IMR-90 (cell line): ENCODE data around the gene SDC1. TPM values are rescaled to one million over a fixed set of nuclear protein-coding genes. Genes with fewer than 3 reads are reported as not detected.

Experiments
- ATAC-seq: fragments of 200-7000 bp; cut with Tn5 transposase; 2 replicates; pipeline ENCODE4 v1.9.1; 2020; ENCODE audit warnings: low read depth, mild to moderate bottlenecking, moderate library complexity
- BruUV-seq: library from RNA; stranded (reverse); fragments of 400-500 nt; replicated peaks from 2 replicates; lab custom pipeline; 2021; lab: Mats Ljungman, UMichigan
- CTCF ChIA-PET: fragments of 300-600 bp; formaldehyde crosslinking; extraction: SDS; loops from one replicate; lab custom pipeline; 2021; ENCODE audit warnings: antibody characterized with exemption; lab: Yijun Ruan, JAX
- POLR2A ChIA-PET: fragments of 300-600 bp; sonication (Branson Sonifier 250); formaldehyde crosslinking; loops from one replicate; lab custom pipeline; 2022; ENCODE audit warnings: antibody characterized with exemption; ENCODE audit not compliant: unreplicated experiment; lab: Charles Lee
- DNase-seq: peaks from one replicate; pipeline ENCODE4 v3.0.0; 2013
- H2AFZ ChIP-seq: replicated peaks from 2 replicates; pipeline ENCODE3; 2013; ENCODE audit warnings: low read length, mild to moderate bottlenecking; ENCODE audit not compliant: poor library complexity
- H2AK5ac ChIP-seq: 2 replicates; pipeline ENCODE4 v1.6.1; 2013; ENCODE audit warnings: low read depth, low read length, inconsistent platforms
- H2AK9ac ChIP-seq: replicated peaks from 2 replicates; pipeline ENCODE3; 2013; ENCODE audit warnings: mild to moderate bottlenecking, low read depth, low read length, moderate library complexity; ENCODE audit not compliant: poor library complexity
- H2BK120ac ChIP-seq: 2 replicates; pipeline ENCODE4 v1.6.1; 2013; ENCODE audit warnings: low read depth, low read length, inconsistent platforms
- H2BK15ac ChIP-seq: 3 replicates; pipeline ENCODE4 v1.6.1; 2013; ENCODE audit warnings: low read depth, low read length, inconsistent platforms
- H2BK20ac ChIP-seq: 2 replicates; pipeline ENCODE4 v1.6.1; 2013; ENCODE audit warnings: low read depth, mild to moderate bottlenecking, inconsistent platforms, low read length, moderate library complexity
- H2BK5ac ChIP-seq: 2 replicates; pipeline ENCODE4 v1.6.1; 2013; ENCODE audit warnings: mild to moderate bottlenecking, low read depth, low read length, inconsistent platforms; ENCODE audit not compliant: poor library complexity, severe bottlenecking
- H3K14ac ChIP-seq: replicated peaks from 2 replicates; pipeline ENCODE4 v1.6.1; 2013; ENCODE audit warnings: low read depth, low read length, inconsistent platforms
- H3K18ac ChIP-seq: 2 replicates; pipeline ENCODE4 v1.6.1; 2013; ENCODE audit warnings: low read depth, low read length, control low read depth
- H3K23ac ChIP-seq: 2 replicates; pipeline ENCODE4 v1.6.1; 2013; ENCODE audit warnings: low read depth, low read length, inconsistent platforms
- H3K27ac ChIP-seq: 2 replicates; pipeline ENCODE4 v1.5.1; 2013; ENCODE audit warnings: mild to moderate bottlenecking, control low read depth, low read length; ENCODE audit not compliant: insufficient read depth
- H3K27me3 ChIP-seq: 2 replicates; pipeline ENCODE4 v1.6.1; 2013; ENCODE audit warnings: low read length; ENCODE audit not compliant: control insufficient read depth, insufficient read depth
- H3K36me3 ChIP-seq: 2 replicates; pipeline ENCODE4 v1.6.1; 2013; ENCODE audit warnings: low read length, mixed read lengths; ENCODE audit not compliant: control insufficient read depth, insufficient read depth
- H3K4ac ChIP-seq: 2 replicates; pipeline ENCODE4 v1.6.1; 2013; ENCODE audit warnings: low read depth, low read length, inconsistent platforms
- H3K4me1 ChIP-seq: 2 replicates; pipeline ENCODE4 v1.6.1; 2013; ENCODE audit warnings: low read length, mixed read lengths; ENCODE audit not compliant: control insufficient read depth, insufficient read depth
- H3K4me2 ChIP-seq: 2 replicates; pipeline ENCODE4 v1.6.1; 2013; ENCODE audit warnings: low read depth, mild to moderate bottlenecking, control low read depth, low read length, moderate library complexity
- H3K4me3 ChIP-seq: 2 replicates; pipeline ENCODE4 v1.5.1; 2013; ENCODE audit warnings: low read depth, mild to moderate bottlenecking, control low read depth, low read length, moderate library complexity; ENCODE audit not compliant: insufficient read depth
- H3K56ac ChIP-seq: 2 replicates; pipeline ENCODE4 v1.6.1; 2013; ENCODE audit warnings: low read length, inconsistent platforms; ENCODE audit not compliant: insufficient read depth; ENCODE audit errors: extremely low read depth
- H3K79me1 ChIP-seq, 2 experiments: 2 replicates each; pipeline ENCODE4 v1.6.1; 2013; ENCODE audit warnings: low read length in 2 of 2, inconsistent platforms in 1 of 2, low read depth in 1 of 2
- H3K9ac ChIP-seq: 2 replicates; pipeline ENCODE4 v1.6.1; 2013; ENCODE audit warnings: low read depth, low read length, control low read depth
- H3K9me1 ChIP-seq: 2 replicates; pipeline ENCODE4 v1.6.1; 2013; ENCODE audit warnings: low read length, inconsistent platforms; ENCODE audit not compliant: insufficient read depth
- H3K9me3 ChIP-seq: 2 replicates; pipeline ENCODE4 v1.6.1; 2013; ENCODE audit warnings: low read length; ENCODE audit not compliant: control insufficient read depth, insufficient read depth
- H4K20me1 ChIP-seq: 2 replicates; pipeline ENCODE4 v1.6.1; 2013; ENCODE audit warnings: low read length, inconsistent platforms; ENCODE audit not compliant: insufficient read depth
- H4K5ac ChIP-seq: 2 replicates; pipeline ENCODE4 v1.6.1; 2013; ENCODE audit warnings: mild to moderate bottlenecking, low read depth, low read length, control low read depth
- H4K8ac ChIP-seq, 2 experiments: 2 replicates each; pipeline ENCODE4 v1.6.1; 2013; ENCODE audit warnings: low read depth in 2 of 2, low read length in 2 of 2, control low read depth in 1 of 2, inconsistent platforms in 1 of 2
- H4K91ac ChIP-seq: 2 replicates; pipeline ENCODE4 v1.6.1; 2013; ENCODE audit warnings: low read depth, low read length, inconsistent platforms; ENCODE audit not compliant: insufficient read depth
- WGBS, 2 experiments: methylation state at CpG; one replicate each; pipeline versions ENCODE4 v1.1.5 to v1.1.7; 2013; ENCODE audit warnings: missing lambda C conversion rate in 2 of 2; ENCODE audit not compliant: insufficient read length in 1 of 2; ENCODE audit errors: extremely low coverage in 2 of 2; 5-methylcytosine and 5-hydroxymethylcytosine counted together
- dilution Hi-C: fragments of 300-500 bp; cut with HindIII; formaldehyde crosslinking; loops from one replicate; pipeline ENCODE4 v1.14.3; 2018; ENCODE audit warnings: low sequenced_read_pairs; ENCODE audit not compliant: unreplicated experiment
- in situ Hi-C: fragments of 300-500 bp; cut with MboI; formaldehyde crosslinking; loops from 3 replicates; pipeline ENCODE4 v1.14.3; 2019; ENCODE audit warnings: low sequenced_read_pairs, inconsistent platforms, mixed read lengths
- intact Hi-C: fragments of 100-400 bp; cut with micrococcal nuclease; formaldehyde crosslinking; loops from 2 replicates; pipeline ENCODE4 v1.10.0; 2022
- polyA plus RNA-seq, 3 experiments: library from polyadenylated mRNA; depleted of rRNA; stranded (reverse); fragments of >200 nt; gene quantifications; 2 replicates each; pipeline ENCODE4 v1.2.3, GENCODE V29; 2012; ENCODE audit warnings: low replicate concordance in 1 of 3
- total RNA-seq: library from RNA; depleted of rRNA; stranded (reverse); fragments of >200 nt; gene quantifications from 2 replicates; pipeline ENCODE4 v1.2.3, GENCODE V29; 2012
- TF ChIP-seq, protein P1 (sequence below): fragments of 150-350 bp; IDR thresholded peaks from 2 replicates; pipeline ENCODE4 v1.6.1; 2017; ENCODE audit warnings: mild to moderate bottlenecking, antibody characterized with exemption, low read length, low read depth

SDC1 gene
- total and polyA plus RNA-seq, 2 of the 4 experiments (the other 2 are of a cell fraction): 22.0 to 28.3 TPM

- Histone ChIP-seq H3K27ac (no peak overlapping the region), H2BK15ac (no peak overlapping the region), H4K8ac (no peak overlapping the region), H2BK20ac (no peak overlapping the region), H3K4me2 (no peak overlapping the region), H2AK9ac (no peak overlapping the region), H3K56ac (no peak overlapping the region), H2AK5ac (no peak overlapping the region), H3K9ac (no peak overlapping the region), H4K91ac (no peak overlapping the region), H3K14ac (no peak overlapping the region), H3K4ac (no peak overlapping the region), H3K27me3 (no peaks in the 10 kb centered on the region), H3K79me1 (no peaks in the 10 kb centered on the region), H3K9me1 (0 out of 2 replicates have a peak, but pooled peaks cover 5% of the 10 kb centered on the region), H3K36me3 (no peaks in the 10 kb centered on the region), H3K18ac (no peak overlapping the region), H2AFZ (peak overlapping the region; percentile 61), H3K9me3 (no peaks in the 10 kb centered on the region), H4K20me1 (no peaks in the 10 kb centered on the region), H4K5ac (no peak overlapping the region), H3K23ac (no peak overlapping the region), H3K4me3 (no peak overlapping the region), H2BK120ac (no peak overlapping the region), H2BK5ac (no peak overlapping the region), H3K4me1 (no peaks in the 10 kb centered on the region)
- DNase-seq: no peak
- TF ChIP-seq, protein P1, sequence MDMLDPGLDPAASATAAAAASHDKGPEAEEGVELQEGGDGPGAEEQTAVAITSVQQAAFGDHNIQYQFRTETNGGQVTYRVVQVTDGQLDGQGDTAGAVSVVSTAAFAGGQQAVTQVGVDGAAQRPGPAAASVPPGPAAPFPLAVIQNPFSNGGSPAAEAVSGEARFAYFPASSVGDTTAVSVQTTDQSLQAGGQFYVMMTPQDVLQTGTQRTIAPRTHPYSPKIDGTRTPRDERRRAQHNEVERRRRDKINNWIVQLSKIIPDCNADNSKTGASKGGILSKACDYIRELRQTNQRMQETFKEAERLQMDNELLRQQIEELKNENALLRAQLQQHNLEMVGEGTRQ: no peak
- dilution Hi-C loops (no loop called here), in situ Hi-C loops (no loop called here), intact Hi-C loops (loop anchor here (5.0 kb wide), 1 partner anchor 35 kb away; no protein-coding TSS in a partner anchor)
- ATAC-seq: no peak
- WGBS, 2 experiments: 71% methylated on average over 1 of the region's 2 CpGs; no CpG with 5 or more reads in 1 of the 2 experiments
- no TSS peak for BruUV-seq
- ChIA-PET POLR2A (no interaction called here), CTCF (no interaction called here)
Observed at GRCh38 chr2:20192781-20193180, 32.1 kb downstream of the SDC1 start.
